CD14-positive monocyte (primary cell): ENCODE results near the gene VWA7. TPM values are rescaled to one million over a fixed set of nuclear protein-coding genes. Genes with fewer than 3 reads are reported as not detected.

Source experiments
- DNase-seq, 3 donors: peaks; one replicate each; pipeline ENCODE4 v3.0.0-alpha.2; 2011 to 2022
- H2AFZ ChIP-seq: 2 replicates; pipeline ENCODE4 v1.6.0; 2012; ENCODE audit warnings: mild to moderate bottlenecking, low read depth, low read length, inconsistent platforms; ENCODE audit not compliant: insufficient read depth, poor library complexity, severe bottlenecking
- H3K27ac ChIP-seq, 2 donors: 1 replicate in 1 of 2; 2 replicates in 1 of 2; pipeline ENCODE4 v1.5.1; 2012 to 2013; ENCODE audit warnings: low read length in 2 of 2, control low read depth in 1 of 2, inconsistent platforms in 1 of 2, low read depth in 1 of 2, mild to moderate bottlenecking in 1 of 2
- H3K27me3 ChIP-seq, 2 donors: one replicate each; pipeline versions ENCODE4 v1.6.0 to v1.6.1; 2011 to 2013; ENCODE audit warnings: low read length in 2 of 2; ENCODE audit not compliant: control insufficient read depth in 2 of 2, insufficient read depth in 2 of 2
- H3K36me3 ChIP-seq, 2 donors: replicated peaks in 1 of 2; 1 replicate in 1 of 2; 2 replicates in 1 of 2; pipeline versions ENCODE4 v1.5.1 to v1.6.1; 2012 to 2013; ENCODE audit warnings: low read length in 2 of 2, control low read depth in 1 of 2, inconsistent platforms in 1 of 2, mild to moderate bottlenecking in 1 of 2; ENCODE audit not compliant: insufficient read depth in 2 of 2, control insufficient read depth in 1 of 2
- H3K4me1 ChIP-seq, 2 donors: 1 replicate in 1 of 2; 2 replicates in 1 of 2; pipeline versions ENCODE4 v1.5.1 to v1.6.1; 2012 to 2013; ENCODE audit warnings: low read length in 2 of 2, control low read depth in 1 of 2, inconsistent platforms in 1 of 2, mild to moderate bottlenecking in 1 of 2, moderate library complexity in 1 of 2; ENCODE audit not compliant: insufficient read depth in 2 of 2, control insufficient read depth in 1 of 2
- H3K4me2 ChIP-seq: replicated peaks from 2 replicates; pipeline ENCODE3; 2012; ENCODE audit warnings: low read length, moderate library complexity, mild to moderate bottlenecking; ENCODE audit not compliant: poor library complexity, severe bottlenecking; ENCODE audit errors: extremely low read depth
- H3K4me3 ChIP-seq, 3 experiments: fragments of 200-600 bp in 1 of 3; sonication (generic) in 1 of 3; replicated peaks in 1 of 3; 1 replicate in 2 of 3; 2 replicates in 1 of 3; pipeline ENCODE4 v1.5.1; 2011 to 2013; ENCODE audit warnings: low read length in 3 of 3, mild to moderate bottlenecking in 3 of 3, control low read depth in 2 of 3, low read depth in 2 of 3, inconsistent platforms in 1 of 3, moderate library complexity in 1 of 3
- H3K79me2 ChIP-seq: 2 replicates; pipeline ENCODE4 v1.6.0; 2012; ENCODE audit warnings: mild to moderate bottlenecking, control low read depth, inconsistent platforms, low read length, moderate library complexity; ENCODE audit not compliant: insufficient read depth
- H3K9ac ChIP-seq: 2 replicates; pipeline ENCODE4 v1.6.0; 2017; ENCODE audit warnings: low read length, mild to moderate bottlenecking; ENCODE audit not compliant: insufficient read depth, poor library complexity, severe bottlenecking
- H3K9me3 ChIP-seq, 2 donors: replicated peaks in 1 of 2; 1 replicate in 1 of 2; 2 replicates in 1 of 2; pipeline versions ENCODE4 v1.5.1 to v1.6.1; 2012 to 2013; ENCODE audit warnings: low read length in 2 of 2, control low read depth in 1 of 2; ENCODE audit not compliant: control insufficient read depth in 1 of 2, insufficient read depth in 1 of 2
- H4K20me1 ChIP-seq: 2 replicates; pipeline ENCODE4 v1.6.0; 2012; ENCODE audit warnings: mild to moderate bottlenecking, low read length, control low read depth, moderate library complexity; ENCODE audit not compliant: insufficient read depth
- H3K27ac Mint-ChIP-seq, 7 donors: one replicate each; pipeline ENCODE4 v1.8.0; 2020; ENCODE audit warnings: mild to moderate bottlenecking in 7 of 7, mixed read lengths in 7 of 7, moderate library complexity in 6 of 7, inconsistent platforms in 2 of 7
- H3K27me3 Mint-ChIP-seq, 3 donors: one replicate each; pipeline ENCODE4 v1.8.0; 2021 to 2022; ENCODE audit warnings: low read depth in 3 of 3, mild to moderate bottlenecking in 3 of 3, mixed read lengths in 3 of 3, moderate library complexity in 3 of 3, inconsistent platforms in 1 of 3
- H3K36me3 Mint-ChIP-seq, 2 donors: one replicate each; pipeline ENCODE4 v1.8.0; 2020; ENCODE audit warnings: mixed read lengths in 2 of 2, inconsistent platforms in 1 of 2, mild to moderate bottlenecking in 1 of 2
- H3K4me1 Mint-ChIP-seq: one replicate; pipeline ENCODE4 v1.8.0; 2020; ENCODE audit warnings: mild to moderate bottlenecking, mixed read lengths
- H3K4me3 Mint-ChIP-seq, 2 donors: one replicate each; pipeline ENCODE4 v1.8.0; 2020; ENCODE audit warnings: mild to moderate bottlenecking in 2 of 2, mixed read lengths in 2 of 2, moderate library complexity in 1 of 2
- H3K9me3 Mint-ChIP-seq, 7 donors: one replicate each; pipeline ENCODE4 v1.8.0; 2020 to 2022; ENCODE audit warnings: mixed read lengths in 7 of 7, mild to moderate bottlenecking in 6 of 7, moderate library complexity in 6 of 7, inconsistent platforms in 2 of 7
- CTCF ChIP-seq: fragments of 200-600 bp; IDR thresholded peaks from one replicate; pipeline ENCODE4 v1.8.0; 2022; ENCODE audit warnings: antibody characterized with exemption, mild to moderate bottlenecking
- WGBS: methylation state at CpG from one replicate; pipeline ENCODE4 v1.1.5; 2013; ENCODE audit warnings: missing lambda C conversion rate; ENCODE audit not compliant: insufficient coverage; 5-methylcytosine and 5-hydroxymethylcytosine counted together
- intact Hi-C, 2 donors: fragments of 100-400 bp; cut with micrococcal nuclease; formaldehyde crosslinking; loops; one replicate each; pipeline versions ENCODE4 v1.15.0 to v1.15.1; 2023
- polyA plus RNA-seq, 3 donors: library from polyadenylated mRNA; depleted of rRNA in 1 of 3; unstranded in 2 of 3; stranded (reverse) in 1 of 3; fragments of 300-500 nt in 2 of 3; fragments of >200 nt in 1 of 3; fragmentation: Illumina TruSeq in 2 of 3; gene quantifications; 1 replicate in 2 of 3; 2 replicates in 1 of 3; pipeline ENCODE4 v1.2.3, GENCODE V29; 2012 to 2021

Gene VWA7
- polyA plus RNA-seq, 3 donors = 0.57 TPM; not detected in 2

- peak overlapping the region in 4 of 7 donors; percentile 10 to 26 (median 18) for H3K27ac Mint-ChIP-seq
- Histone ChIP-seq H3K36me3 (peaks cover 18 to 48% of the 10 kb centered on the region in 2 donors), H3K4me2 (no peak overlapping the region), H2AFZ (no peak overlapping the region), H3K4me1 (peaks cover 8 to 9% of the 10 kb centered on the region in 2 donors), H3K4me3 (no peak overlapping the region), H3K27ac (no peak overlapping the region), H3K9me3 (no peaks in the 10 kb centered on the region), H3K27me3 (no peaks in the 10 kb centered on the region), H3K79me2 (no peaks in the 10 kb centered on the region), H3K9ac (no peak overlapping the region), H4K20me1 (no peaks in the 10 kb centered on the region)
- no peak for DNase-seq
- peaks cover 0 to 1% (median 0%) of the 10 kb centered on the region in 7 donors for H3K9me3 Mint-ChIP-seq
- H3K4me1 Mint-ChIP-seq = peaks cover 10% of the 10 kb centered on the region
- no peak for TF ChIP-seq CTCF
- H3K36me3 Mint-ChIP-seq = peaks cover 37 to 55% of the 10 kb centered on the region in 2 donors
- H3K27me3 Mint-ChIP-seq = peaks cover under 1 to 11% (median 1%) of the 10 kb centered on the region in 3 donors
- intact Hi-C loops = no loop called here
- WGBS = 91% methylated on average over 7 of the region's 8 CpGs
- H3K4me3 Mint-ChIP-seq = no peak overlapping the region
Observed at GRCh38 chr6:31762878-31763618, 14.1 kb downstream of the VWA7 start.

GRCh38 chr6:31762356-31762755 is 14.8 kb downstream of the VWA7 start, which contains the start of gene SAPCD1:
TSS of gene SAPCD1 (plus strand) at chr6:31762656. CDS start at chr6:31763055, 399 bp downstream.
- Mint-ChIP-seq H3K27ac (peak within 1 kb of the TSS in 5 of 7 donors; percentile 15 to 31 (median 21)), H3K27me3 (peaks cover 1 to 11% (median 1%) of the 10 kb centered on the region in 3 donors), H3K9me3 (no peaks in the 10 kb centered on the region), H3K4me1 (peaks cover 5% of the 10 kb centered on the region), H3K4me3 (no peak within 1 kb of the TSS), H3K36me3 (peaks cover 37 to 56% of the 10 kb centered on the region in 2 donors)
- H3K4me1 ChIP-seq = peaks cover 2% of the 10 kb centered on the region in 2 donors
- no peak within 1 kb of the TSS for H3K9ac ChIP-seq
- no peak for TF ChIP-seq CTCF
- no peak within 1 kb of the TSS for H3K27ac ChIP-seq
- no peak for DNase-seq
- no peak within 1 kb of the TSS for H3K4me2 ChIP-seq
- H4K20me1 ChIP-seq = no peaks in the 10 kb centered on the region
- WGBS = 67% methylated on average over 1 of the region's 4 CpGs
- H2AFZ ChIP-seq = no peak within 1 kb of the TSS
- H3K79me2 ChIP-seq = no peaks in the 10 kb centered on the region
- no peak within 1 kb of the TSS for H3K4me3 ChIP-seq
- H3K9me3 ChIP-seq = no peaks in the 10 kb centered on the region
- intact Hi-C loops = no loop called here
- peaks cover 18 to 50% of the 10 kb centered on the region in 2 donors for H3K36me3 ChIP-seq
- H3K27me3 ChIP-seq = no peaks in the 10 kb centered on the region
